UCSD-AML1 (cell line): ENCODE data around the gene SMARCA4.
"Not testable (repeated sequence)": the region's sequence is repeated elsewhere in the genome, so short reads cannot be mapped to it uniquely, and the experiment has no call there.

ENCODE experiments used
- DNase-seq: peaks from one replicate; lab custom pipeline; 2025; ENCODE audit not compliant: unreplicated experiment; lab: John Stamatoyannopoulos, UW

Gene SMARCA4

GRCh38 chr19:10975374-10976130 lies 14.7 kb downstream of the SMARCA4 start:
- no peak for DNase-seq

GRCh38 chr19:10976131-10976892 lies 15.5 kb downstream of the SMARCA4 start:
- DNase-seq, result no peak

- DNase-seq, result no peak
These were observed 16.9 kb downstream of the SMARCA4 start for GRCh38 chr19:10977742-10978092.

- DNase-seq, result peak; percentile 53
These were observed 19.1 kb downstream of the SMARCA4 start for GRCh38 chr19:10979951-10980381.

- DNase-seq, result no peak
These were observed 20.5 kb downstream of the SMARCA4 start for GRCh38 chr19:10981252-10981895.

GRCh38 chr19:10983026-10983425 lies 22.2 kb downstream of the SMARCA4 start:
- DNase-seq, result no peak

GRCh38 chr19:10984166-10984735 lies 23.4 kb downstream of the SMARCA4 start:
- DNase-seq, result no peak

GRCh38 chr19:10985502-10985901 lies 24.7 kb downstream of the SMARCA4 start:
- no peak for DNase-seq

GRCh38 chr19:10986301-10987127 lies 25.7 kb downstream of the SMARCA4 start:
- DNase-seq, result no peak

GRCh38 chr19:10987571-10988297 lies 26.9 kb downstream of the SMARCA4 start:
- no peak for DNase-seq

GRCh38 chr19:10988380-10988779 lies 27.6 kb downstream of the SMARCA4 start:
- no peak for DNase-seq

GRCh38 chr19:10988921-10989320 lies 28.1 kb downstream of the SMARCA4 start:
- no peak for DNase-seq

GRCh38 chr19:10991076-10991475 lies 30.2 kb downstream of the SMARCA4 start:
- no peak for DNase-seq

- no peak for DNase-seq
These were observed 30.8 kb downstream of the SMARCA4 start for GRCh38 chr19:10991521-10992081.

GRCh38 chr19:10992174-10992573 lies 31.3 kb downstream of the SMARCA4 start:
- DNase-seq, result not testable (repeated sequence)

GRCh38 chr19:10995926-10996600 lies 35.2 kb downstream of the SMARCA4 start:
- DNase-seq, result no peak

- DNase-seq, result no peak
These were observed 37.3 kb downstream of the SMARCA4 start for GRCh38 chr19:10998045-10998533.

- DNase-seq, result no peak
These were observed 37.8 kb downstream of the SMARCA4 start for GRCh38 chr19:10998666-10999065.

- no peak for DNase-seq
These were observed 44.7 kb downstream of the SMARCA4 start for GRCh38 chr19:11005521-11005920.
